Fibroblast of mammary gland (primary cell): ENCODE measurements around the gene HOXA4.

Source experiments
- DNase-seq: peaks from one replicate; pipeline ENCODE4 v3.0.0-alpha.2; 2010; ENCODE audit warnings: low read depth
- H3K4me3 ChIP-seq: 2 replicates; pipeline ENCODE4 v1.5.1; 2011; ENCODE audit warnings: low read depth, mild to moderate bottlenecking, low read length, moderate library complexity; ENCODE audit not compliant: control insufficient read depth
- TF ChIP-seq, protein P1 (sequence below): conservative IDR thresholded peaks from 2 replicates; pipeline ENCODE4 v1.5.1; 2011; ENCODE audit warnings: low read depth, low read length, inconsistent platforms; ENCODE audit not compliant: control insufficient read depth, insufficient read depth

Gene HOXA4

DNA sequence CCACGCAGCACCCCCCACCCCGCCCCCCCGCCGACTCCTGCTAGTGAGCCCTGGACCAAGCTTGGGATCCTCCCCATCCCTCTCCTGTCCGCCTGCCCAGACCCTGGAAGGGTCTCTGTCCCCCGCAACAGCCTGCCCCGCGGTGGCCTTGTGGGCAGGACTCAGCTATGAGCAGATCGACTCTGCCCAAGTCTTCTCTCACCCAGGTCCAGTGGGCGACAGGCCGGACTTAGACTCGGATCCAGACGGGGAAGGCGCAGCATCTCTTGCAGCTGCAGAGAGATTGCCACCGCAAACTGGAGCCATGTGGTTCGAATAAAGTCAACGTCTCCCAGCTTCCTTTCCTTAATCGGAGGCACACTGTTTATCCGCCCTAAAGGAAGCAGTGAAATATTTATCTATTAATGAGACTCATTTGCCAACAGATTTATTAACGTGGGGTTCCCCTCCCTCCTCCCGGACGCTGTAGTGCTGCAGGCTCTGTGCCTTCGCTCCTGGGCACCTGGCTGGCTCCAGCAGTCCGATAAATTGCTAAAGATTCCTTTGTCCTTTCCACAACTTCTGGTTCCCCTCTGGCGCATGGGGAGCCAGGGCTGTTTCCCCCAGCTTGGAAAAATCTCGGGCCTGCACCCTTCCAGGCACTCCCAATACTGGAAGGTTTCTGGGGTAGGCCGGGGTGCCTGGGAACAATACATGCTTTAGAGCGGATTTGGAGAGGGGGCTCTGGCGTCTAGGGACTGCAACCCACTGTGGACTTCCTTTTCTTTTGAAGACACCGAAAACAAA, 26.6 kb upstream of the HOXA4 start:
- TF ChIP-seq, protein P1, sequence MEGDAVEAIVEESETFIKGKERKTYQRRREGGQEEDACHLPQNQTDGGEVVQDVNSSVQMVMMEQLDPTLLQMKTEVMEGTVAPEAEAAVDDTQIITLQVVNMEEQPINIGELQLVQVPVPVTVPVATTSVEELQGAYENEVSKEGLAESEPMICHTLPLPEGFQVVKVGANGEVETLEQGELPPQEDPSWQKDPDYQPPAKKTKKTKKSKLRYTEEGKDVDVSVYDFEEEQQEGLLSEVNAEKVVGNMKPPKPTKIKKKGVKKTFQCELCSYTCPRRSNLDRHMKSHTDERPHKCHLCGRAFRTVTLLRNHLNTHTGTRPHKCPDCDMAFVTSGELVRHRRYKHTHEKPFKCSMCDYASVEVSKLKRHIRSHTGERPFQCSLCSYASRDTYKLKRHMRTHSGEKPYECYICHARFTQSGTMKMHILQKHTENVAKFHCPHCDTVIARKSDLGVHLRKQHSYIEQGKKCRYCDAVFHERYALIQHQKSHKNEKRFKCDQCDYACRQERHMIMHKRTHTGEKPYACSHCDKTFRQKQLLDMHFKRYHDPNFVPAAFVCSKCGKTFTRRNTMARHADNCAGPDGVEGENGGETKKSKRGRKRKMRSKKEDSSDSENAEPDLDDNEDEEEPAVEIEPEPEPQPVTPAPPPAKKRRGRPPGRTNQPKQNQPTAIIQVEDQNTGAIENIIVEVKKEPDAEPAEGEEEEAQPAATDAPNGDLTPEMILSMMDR = no peak
- DNase-seq = peak; percentile 63
- H3K4me3 ChIP-seq = peak overlapping the region; percentile 69

DNA sequence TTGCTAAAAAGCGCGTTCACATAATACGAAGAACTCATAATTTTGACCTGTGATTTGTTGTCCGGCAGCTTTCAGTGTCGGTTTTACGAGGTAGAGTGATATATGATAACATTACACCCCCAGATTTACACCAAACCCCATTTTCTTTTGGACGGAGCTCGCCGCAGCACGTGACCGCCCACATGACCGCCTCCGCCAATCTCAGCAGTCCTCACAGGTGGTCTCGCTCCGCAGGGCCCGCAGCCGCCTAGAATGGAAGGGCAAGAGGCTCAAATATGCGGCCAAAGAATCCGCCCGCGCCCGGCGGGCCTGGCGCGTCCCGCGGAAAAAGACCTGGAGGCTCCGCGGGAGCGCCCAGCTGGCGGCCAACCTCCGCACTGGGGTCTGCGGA, 25.9 kb upstream of the HOXA4 start, which contains the start of gene HOXA7:
TSS of gene HOXA7 (minus strand) at position 168 of the 391 bp plus-strand sequence. CDS start at position 38, 130 bp downstream.
- peak within 1 kb of the TSS; percentile 69 for H3K4me3 ChIP-seq
- TF ChIP-seq, protein P1 = no peak
- peak; percentile 75 for DNase-seq

DNA sequence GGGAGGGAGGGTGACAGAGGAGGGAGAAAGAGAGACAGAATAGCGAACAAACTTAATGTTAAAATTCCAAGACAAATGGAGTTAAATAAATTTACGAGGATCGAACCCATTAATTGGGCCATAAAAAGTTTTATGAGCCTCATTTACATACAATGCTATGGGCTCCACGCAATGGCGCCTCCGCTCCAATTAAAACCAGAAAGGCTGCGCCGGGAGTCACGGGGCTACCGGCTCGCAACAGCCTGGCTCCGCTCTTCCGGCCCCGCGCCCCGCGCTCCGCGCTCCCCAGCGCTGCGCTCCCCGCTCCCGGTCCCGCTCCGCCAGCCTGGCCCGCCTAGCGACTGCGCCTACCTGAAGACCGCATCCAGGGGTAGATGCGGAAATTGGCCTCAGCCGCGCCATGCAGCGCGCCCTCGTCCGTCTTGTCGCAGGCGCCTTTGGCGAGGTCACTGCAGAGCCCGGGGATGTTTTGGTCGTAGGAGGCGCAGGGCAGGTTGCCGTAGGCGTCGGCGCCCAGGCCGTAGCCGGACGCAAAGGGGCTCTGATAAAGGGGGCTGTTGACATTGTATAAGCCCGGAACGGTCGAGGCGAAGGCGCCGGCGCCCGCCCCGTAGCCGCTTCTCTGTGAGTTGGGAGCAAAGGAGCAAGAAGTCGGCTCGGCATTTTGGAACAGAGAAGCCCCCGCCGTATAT, 25.4 kb upstream of the HOXA4 start:
- peak; percentile 29 for DNase-seq
- TF ChIP-seq, protein P1 = no peak
- peak overlapping the region; percentile 69 for H3K4me3 ChIP-seq

DNA sequence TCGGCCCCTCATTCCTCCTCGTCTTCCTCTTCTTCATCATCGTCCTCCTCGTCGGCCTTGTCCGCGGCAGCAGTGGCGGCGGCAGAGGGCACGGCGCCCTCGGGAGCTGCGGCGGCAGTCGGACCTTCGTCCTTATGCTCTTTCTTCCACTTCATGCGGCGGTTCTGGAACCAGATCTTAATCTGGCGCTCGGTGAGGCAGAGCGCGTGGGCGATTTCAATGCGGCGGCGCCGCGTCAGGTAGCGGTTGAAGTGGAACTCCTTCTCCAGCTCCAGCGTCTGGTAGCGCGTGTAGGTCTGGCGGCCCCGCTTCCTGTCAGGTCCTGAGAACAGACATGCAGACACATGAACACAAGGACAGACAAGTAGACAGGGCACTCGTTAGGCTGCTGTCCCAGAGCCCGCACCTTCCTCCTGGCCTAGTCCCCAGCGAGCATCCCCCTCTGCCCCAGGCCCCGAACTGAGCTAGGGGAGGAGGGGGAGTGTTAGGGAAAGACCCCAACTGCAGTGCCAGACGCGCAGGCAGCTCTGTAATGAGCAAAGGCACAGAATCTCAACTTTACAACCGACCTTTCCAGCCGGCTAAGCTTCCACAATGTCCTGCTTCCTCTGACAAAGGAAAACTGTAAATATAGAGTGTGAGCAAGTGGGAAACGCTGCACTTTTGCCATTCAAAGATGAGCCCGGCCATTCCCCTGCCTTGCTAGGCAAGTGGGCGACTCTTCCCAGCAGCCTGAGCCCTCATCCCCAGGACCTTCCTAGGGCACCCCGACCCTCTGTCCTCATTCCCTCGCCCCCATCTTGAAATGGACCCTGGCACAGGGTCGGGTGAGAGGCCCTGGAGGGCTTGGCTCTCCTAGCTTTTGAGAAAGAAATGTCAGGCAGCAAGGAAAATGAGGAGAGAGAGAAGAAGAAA, 24.6 kb upstream of the HOXA4 start:
- TF ChIP-seq, protein P1 = no peak
- peak overlapping the region; percentile 69 for H3K4me3 ChIP-seq
- DNase-seq = peak; percentile 59

DNA sequence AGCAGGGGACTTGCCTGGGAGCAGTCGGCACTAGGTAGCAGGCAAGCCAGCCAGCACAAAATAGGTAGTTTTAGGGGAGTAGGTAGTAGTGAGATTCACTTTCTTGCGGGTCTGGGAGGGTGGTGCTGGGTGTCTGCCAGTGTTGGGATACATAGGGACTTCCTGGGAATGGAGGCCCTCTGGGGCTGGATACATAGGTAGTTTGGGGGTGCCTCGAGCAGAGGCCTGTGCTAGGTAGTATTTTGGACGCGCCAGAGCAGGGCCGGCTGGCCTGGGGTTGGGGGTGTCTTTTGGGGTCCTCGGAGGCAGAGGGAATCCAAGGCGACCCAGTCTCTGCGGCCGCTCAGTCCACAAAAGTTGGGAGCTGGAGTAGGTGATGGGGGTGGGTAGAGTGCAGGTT, 23.8 kb upstream of the HOXA4 start:
- DNase-seq = no peak
- H3K4me3 ChIP-seq = no peak overlapping the region
- TF ChIP-seq, protein P1 = no peak

DNA sequence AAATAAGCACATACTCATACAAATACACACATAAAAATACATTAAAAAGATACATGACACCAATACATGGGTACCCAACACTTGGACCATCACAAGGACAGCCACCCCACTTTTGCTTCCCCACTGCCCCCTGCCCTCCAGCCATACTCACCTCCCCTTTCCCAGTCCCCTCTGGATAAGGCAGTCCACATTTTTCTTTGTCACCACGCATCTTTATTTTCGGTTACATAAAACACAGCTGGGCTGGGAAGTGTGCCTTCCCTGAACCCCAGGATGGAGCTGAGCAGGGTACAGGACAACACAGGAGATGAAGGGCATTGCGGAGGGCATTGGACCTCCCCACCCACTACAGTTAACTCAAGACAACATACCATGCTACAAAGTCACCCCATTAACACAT, 23.0 kb upstream of the HOXA4 start:
- TF ChIP-seq, protein P1 = no peak
- H3K4me3 ChIP-seq = no peak overlapping the region
- DNase-seq = peak; percentile 43
